Neural cell (in vitro differentiated cells): ENCODE results near the gene ZNF316.
A peak's percentile ranks its signal among the peaks of the same experiment; 100 is the strongest.

Experiments
- CTCF ChIP-seq: fragments of 450-650 bp; IDR thresholded peaks from 2 replicates; pipeline ENCODE4 v1.5.1; 2014; ENCODE audit warnings: antibody characterized with exemption, mild to moderate bottlenecking, moderate library complexity; ENCODE audit not compliant: poor library complexity, severe bottlenecking
- POLR2AphosphoS5 ChIP-seq: IDR thresholded peaks from 2 replicates; pipeline ENCODE4 v1.6.1; 2012
- RAD21 ChIP-seq: fragments of 450-650 bp; conservative IDR thresholded peaks from 2 replicates; pipeline ENCODE4 v1.6.1; 2014; ENCODE audit warnings: antibody characterized with exemption, mild to moderate bottlenecking, moderate library complexity
- REST ChIP-seq: IDR thresholded peaks from 2 replicates; pipeline ENCODE4 v1.6.1; 2012; ENCODE audit warnings: borderline replicate concordance
- SMC3 ChIP-seq: fragments of 450-650 bp; conservative IDR thresholded peaks from 2 replicates; pipeline ENCODE4 v1.6.1; 2014; ENCODE audit warnings: antibody characterized with exemption, mild to moderate bottlenecking, moderate library complexity; ENCODE audit not compliant: poor library complexity

GRCh38 chr7:6636741-6637543 is at the start of gene ZNF316:
- no peak for TF ChIP-seq RAD21
- TF ChIP-seq CTCF, result no peak
- TF ChIP-seq SMC3, result no peak
- TF ChIP-seq REST, result no peak
- TF ChIP-seq POLR2AphosphoS5, result peak; percentile 76
